HG03103 (cell line): ENCODE results near the gene RNF32.
"Not testable (repeated sequence)": the region's sequence is repeated elsewhere in the genome, so short reads cannot be mapped to it uniquely, and the experiment has no call there.

ENCODE experiments used
- ATAC-seq: cut with Tn5 transposase; IDR thresholded peaks from one replicate; pipeline ENCODE4 v1.9.1; 2021; ENCODE audit warnings: low read depth; ENCODE audit not compliant: unreplicated experiment

The RNF32 gene

GRCh38 chr7:156639426-156640256 lies 933 bp upstream of the RNF32 start:
- no peak for ATAC-seq

- ATAC-seq = peak; percentile 44
Measured at GRCh38 chr7:156640949-156641485, 443 bp downstream of the RNF32 start.

DNA sequence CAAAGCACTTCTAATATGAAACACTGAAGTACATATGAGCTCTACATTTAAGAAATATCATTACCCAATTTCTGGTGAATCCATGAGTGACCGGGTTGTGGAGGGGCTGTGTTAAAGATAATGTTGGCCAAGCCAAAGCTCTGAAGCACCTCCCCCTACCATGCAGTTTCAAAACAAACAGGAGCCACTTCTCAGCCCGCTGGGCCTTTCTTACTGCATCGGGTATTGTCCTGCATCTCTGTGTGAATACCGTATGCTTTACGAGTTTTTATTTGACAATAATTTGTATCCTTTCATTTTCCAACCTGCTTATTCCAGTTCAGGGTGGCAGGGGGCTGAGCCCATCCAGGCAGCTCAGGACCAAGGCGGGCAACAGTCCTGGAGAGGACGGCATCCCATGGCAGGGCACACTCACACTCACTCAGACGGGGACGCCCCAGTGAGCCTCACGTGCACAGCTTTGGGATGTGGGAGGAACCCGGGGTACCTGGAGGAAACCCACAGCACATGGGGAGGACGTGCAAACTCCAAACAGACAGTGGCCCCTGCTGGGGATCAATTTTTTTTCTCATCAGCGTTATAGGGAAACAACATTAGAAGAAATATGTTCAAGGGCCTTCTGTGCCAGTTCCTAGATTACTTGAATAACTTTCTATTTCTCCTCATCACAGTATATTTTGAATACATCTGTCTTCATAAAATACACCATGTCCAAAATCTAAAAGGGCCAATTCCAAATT lies 1.9 kb downstream of the RNF32 start:
- ATAC-seq = no peak

GRCh38 chr7:156647330-156647729 lies 6.8 kb downstream of the RNF32 start:
- ATAC-seq = not testable (repeated sequence)

GRCh38 chr7:156650042-156650441 lies 9.5 kb downstream of the RNF32 start:
- ATAC-seq = no peak

- ATAC-seq = no peak
Measured at GRCh38 chr7:156651474-156651873, 10.9 kb downstream of the RNF32 start.

DNA sequence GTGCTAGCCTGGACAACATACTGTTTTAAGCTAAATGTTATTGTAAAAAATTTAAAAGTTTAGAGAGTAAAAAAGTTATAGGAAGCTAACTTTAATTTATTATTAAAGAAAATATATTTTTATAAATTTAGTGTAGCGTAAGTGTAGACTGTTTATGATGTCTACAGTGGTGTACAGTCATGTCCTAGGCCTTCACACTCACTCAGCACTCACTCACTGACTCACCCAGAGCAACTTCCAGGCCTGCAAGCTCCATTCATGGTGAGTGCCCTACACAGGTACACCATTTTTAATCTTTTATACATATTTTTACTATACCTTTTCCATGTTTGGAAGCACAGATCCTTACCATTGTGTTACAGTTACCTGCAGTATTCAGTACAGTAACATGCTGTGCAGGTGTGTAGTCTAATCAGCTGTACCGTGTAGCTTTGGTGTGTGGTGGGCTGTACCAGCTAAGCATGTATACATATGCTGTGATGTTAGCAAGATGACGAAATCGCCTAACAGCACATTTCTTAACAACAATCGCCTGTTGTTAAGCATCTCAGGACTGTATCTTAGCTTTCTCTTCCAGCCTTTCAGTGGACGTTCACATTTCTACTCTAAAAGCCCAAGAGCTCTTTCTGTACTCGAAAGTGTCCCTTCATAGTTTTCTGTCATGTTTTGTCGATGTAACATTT lies 12.5 kb downstream of the RNF32 start:
- ATAC-seq = no peak

- no peak for ATAC-seq
Measured at GRCh38 chr7:156654511-156655234, 14.1 kb downstream of the RNF32 start.

GRCh38 chr7:156655251-156655650 lies 14.7 kb downstream of the RNF32 start:
- no peak for ATAC-seq

DNA sequence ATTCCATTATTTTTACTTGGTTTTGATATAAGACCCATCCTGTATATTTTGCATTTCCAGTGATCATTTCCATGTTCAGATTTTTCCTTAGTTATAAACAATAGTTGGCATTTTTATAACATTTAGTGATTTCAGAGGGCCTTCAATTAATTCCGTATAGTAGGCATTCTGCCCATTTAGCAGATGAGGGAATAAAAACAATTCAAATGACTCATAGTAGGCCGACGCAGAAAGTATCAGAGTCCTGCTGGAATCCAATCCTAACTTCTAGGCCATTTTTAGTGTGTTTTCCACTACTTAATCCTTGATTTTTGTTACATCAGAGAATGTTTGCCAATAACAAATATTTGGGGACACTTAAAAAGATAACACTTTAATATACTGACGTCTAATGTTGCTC lies 15.4 kb downstream of the RNF32 start:
- ATAC-seq = no peak

DNA sequence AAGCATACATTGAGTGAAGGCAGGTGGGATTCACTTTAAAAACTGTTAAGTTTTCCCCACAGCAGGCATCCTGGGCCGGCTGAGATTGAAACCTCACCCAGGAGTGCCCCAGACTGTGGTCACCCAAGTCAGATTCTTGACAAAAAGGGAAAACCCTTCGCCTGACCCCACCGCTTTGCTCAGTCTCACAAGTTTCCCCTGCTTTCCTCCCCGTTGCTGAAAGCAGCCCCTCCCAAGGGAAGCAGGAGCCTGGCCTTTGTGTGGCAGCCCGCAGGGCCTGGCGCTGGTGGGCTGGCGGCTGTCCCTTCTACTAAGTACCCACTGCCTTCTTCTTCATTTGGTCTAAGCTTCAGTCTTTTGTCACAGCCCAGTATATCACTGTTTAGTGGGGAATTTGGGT lies 16.0 kb downstream of the RNF32 start:
- no peak for ATAC-seq

DNA sequence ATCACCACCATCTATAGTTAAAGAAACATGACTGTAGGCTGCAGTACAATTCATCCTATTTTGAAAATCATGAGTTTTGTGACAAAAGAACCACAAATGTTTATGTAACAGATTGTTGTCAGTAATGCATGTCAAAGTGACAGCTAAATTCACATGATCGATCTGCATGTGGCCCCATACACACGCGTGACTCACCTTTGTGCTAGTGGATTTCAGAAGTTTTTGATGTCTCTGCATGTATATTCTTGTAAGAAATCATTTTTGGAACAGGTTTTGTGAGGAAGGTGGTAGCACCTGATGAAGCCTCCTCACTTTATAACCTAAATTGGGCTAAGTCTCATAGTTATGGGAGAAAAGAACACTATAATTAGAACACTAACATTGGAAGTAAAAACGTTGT lies 17.1 kb downstream of the RNF32 start:
- ATAC-seq = no peak

DNA sequence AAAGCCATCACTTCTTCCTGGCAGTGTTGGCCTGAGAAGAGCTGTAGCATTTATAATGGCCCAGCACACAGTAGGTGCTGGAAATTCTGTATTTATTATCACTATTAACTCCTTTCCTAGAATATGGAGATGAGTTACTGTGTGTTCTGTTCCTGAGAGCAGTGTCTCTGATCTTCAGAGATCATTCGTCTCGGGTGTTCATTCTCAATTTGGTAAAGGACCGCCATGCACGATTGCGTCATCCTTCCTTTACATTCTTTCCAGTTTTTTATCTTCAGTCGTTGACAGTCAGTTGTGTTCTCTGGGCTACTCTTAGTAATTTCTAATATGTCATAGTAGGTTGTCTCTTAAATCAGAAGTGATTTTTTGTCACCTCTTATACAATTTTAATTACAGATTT lies 18.6 kb downstream of the RNF32 start:
- no peak for ATAC-seq

DNA sequence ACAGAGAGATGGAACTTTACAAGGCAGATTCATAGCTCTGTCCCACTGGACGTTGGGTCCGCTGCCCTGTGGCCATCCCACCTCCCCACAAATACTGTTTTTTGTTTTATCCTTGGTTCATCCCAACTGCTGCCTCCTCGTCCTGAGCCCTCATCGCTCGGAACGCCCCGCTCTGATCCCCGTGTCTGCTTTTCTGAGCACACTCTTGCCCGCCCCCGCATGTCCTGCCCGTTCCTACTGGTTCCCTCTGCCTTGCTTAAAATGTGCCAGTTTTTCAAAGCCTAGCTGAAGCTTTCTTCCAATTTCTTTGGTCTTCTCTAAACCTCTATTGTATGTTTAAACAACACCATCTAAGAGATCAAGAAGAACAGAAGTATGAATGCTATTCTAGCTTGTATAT lies 19.4 kb downstream of the RNF32 start:
- no peak for ATAC-seq

- no peak for ATAC-seq
Measured at GRCh38 chr7:156661637-156662036, 21.1 kb downstream of the RNF32 start.

DNA sequence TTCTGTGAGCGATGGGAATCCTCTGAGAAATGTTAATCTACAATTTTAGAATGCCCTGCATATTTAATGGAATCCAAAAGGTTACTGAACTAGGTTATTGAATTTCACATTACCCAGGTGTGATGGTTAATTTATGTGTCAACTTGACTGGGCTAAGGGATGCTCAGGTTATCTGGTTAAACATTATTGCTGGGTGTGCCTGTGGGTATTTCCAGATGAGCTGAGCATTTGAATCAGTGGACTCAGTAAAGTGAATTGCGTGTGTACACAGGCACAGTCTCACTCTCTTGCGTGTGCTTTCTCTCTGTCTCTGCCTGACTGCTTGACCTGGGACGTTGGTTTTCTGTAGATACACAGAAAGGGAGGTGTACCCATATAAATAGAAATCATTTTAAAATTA lies 21.7 kb downstream of the RNF32 start:
- no peak for ATAC-seq

DNA sequence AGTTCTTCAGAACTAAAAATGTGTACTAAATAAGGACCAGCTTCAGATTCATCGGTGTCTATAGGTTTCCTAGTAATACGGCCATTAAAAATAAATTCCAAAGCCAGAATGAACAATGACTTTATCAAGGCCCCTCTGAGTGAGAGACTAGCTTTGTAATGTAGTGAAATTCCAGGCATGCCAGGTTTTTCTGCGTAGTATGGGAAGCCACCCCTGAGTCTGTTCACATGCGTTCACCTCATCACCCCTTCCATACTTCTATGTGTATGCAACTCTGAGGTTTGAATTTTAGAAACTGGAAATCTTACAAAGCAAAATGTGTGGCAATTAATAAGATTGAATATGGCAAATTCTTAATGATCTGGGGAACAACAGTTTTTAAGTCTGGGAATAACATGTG lies 24.5 kb downstream of the RNF32 start:
- ATAC-seq = no peak

DNA sequence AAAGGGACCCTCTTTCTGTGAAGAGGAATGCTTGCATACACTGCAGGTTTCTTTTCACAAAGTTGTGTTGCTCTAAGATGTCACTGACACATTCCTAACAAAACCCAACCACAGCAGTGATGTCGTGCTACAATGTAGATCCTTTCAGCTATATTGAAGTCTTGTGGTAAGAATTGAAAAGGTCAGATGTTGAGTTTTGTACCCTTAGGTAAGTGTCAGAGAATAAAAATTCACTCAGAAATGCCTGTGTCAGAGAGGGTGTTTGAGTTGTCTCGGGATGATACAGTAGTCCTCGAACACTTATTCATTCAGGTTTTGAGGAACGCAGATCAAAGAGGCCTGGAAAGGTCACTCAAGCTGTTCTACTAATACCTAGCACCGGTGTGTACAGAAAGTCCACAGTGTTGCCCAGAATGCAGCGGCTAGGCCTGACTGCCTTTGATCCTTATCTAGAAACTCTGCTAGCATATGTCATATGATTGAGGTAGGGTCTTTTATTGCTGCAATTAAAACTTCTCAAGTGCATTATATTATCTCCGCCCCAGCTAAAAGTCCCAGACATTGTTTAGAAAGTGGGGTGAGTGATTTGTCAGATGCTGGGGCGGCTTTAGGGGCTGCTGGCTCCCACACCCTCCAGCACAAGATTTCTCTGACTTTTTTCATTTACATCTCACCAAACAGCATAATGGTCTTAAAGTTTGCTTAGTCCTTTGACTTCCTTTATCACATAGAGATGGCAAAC lies 26.0 kb downstream of the RNF32 start:
- no peak for ATAC-seq

GRCh38 chr7:156667110-156667426 lies 26.5 kb downstream of the RNF32 start:
- no peak for ATAC-seq

DNA sequence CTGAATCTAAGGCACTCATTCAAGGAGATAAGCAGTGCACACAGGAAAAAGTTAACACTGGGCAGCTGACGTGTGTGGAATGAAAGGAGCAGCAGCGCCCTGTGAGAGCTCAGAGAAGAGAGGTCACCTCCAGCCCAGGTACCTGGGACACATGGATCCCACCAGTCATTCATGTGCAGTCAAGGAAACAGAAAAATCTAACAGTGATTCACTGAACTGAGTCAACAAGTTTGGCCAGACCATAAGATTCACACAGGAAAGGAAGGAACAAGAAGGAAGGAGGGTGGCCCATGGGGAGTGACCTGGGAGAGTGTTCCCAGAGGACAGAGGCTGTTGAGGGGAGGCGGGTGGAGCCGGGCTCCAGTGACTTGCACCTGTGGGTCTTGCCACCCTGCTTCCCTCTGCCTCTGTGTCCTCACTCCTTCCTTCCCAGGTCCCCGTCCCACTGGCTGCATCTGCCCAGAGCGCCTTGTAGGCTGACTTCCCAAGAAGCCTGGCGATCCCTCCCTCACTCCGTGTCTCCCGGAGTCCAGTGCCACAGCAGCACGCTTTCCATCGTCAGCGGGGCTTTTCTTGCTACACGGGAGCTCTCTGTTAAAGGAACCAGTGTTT lies 27.7 kb downstream of the RNF32 start:
- ATAC-seq = no peak
